Epithelial cell of umbilical artery (primary cell): ENCODE results near the gene SP3. TPM values are rescaled to one million over a fixed set of nuclear protein-coding genes. Genes with fewer than 3 reads are reported as not detected.

Experiments
- total RNA-seq: library from RNA; depleted of rRNA; stranded (reverse); fragments of >200 nt; gene quantifications from 2 replicates; pipeline ENCODE4 v1.2.3, GENCODE V29; 2014

Gene SP3
- 70.5 and 123 TPM in 2 replicates for total RNA-seq

DNA sequence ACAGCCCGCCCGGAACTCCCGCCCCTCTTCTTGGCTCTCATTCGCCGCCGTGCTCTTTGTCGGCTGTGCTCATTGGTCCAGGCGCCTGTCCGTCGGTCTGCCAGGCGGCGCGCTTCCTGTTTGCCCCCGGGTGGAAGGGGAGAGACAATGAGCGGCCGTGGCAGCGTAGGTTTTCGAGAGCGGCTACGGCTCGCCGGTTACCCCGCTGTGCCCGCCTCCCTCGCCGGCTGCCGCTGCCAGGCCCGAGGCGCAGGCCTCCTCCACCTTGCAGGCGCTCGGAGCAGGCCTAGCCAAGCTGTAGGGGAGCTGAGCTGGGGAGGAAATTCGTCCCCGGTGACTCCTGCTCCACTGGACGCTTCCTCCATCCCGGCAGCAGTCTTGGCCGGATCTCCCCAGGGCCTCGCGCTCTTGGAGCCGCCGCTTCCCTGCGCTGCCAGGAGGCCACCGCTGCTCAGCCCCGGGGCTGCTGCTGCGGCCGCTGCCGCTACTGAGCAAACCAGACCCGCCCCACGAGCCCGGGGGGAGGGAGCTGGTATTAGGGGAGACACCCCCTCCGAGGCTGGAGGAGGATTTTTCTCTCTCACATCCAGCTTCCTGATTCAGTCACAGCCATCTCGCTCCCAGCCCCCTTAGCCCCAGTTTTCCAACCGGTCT, at the start of gene SP3:
Gene SP3, minus strand, starts transcription at position 2 of the 654 bp plus-strand sequence. CDS start 202 bp downstream, outside the sequence.

